Testis (tissue), 3 donors: Measurements from ENCODE around the gene MARCHF11. TPM values are rescaled to one million over a fixed set of nuclear protein-coding genes. Genes with fewer than 3 reads are reported as not detected.

Experiments used
- DNase-seq: peaks from one replicate; pipeline ENCODE4 v3.0.0-alpha.2; 2019
- H3K27ac ChIP-seq, 2 donors: fragments of 200-600 bp; sonication (generic); one replicate each; pipeline ENCODE4 v1.5.1; 2019
- H3K27me3 ChIP-seq: fragments of 200-600 bp; sonication (generic); one replicate; pipeline ENCODE4 v1.5.1; 2019
- H3K36me3 ChIP-seq: fragments of 200-600 bp; sonication (generic); one replicate; pipeline ENCODE4 v1.5.1; 2017; ENCODE audit warnings: low read depth; ENCODE audit errors: missing control alignments
- H3K4me1 ChIP-seq: fragments of 200-600 bp; sonication (generic); one replicate; pipeline ENCODE4 v1.5.1; 2019
- H3K4me3 ChIP-seq, 2 donors: fragments of 200-600 bp; sonication (generic); one replicate each; pipeline ENCODE4 v1.5.1; 2017 to 2019
- H3K9me3 ChIP-seq: fragments of 200-600 bp; sonication (generic); one replicate; pipeline ENCODE4 v1.5.1; 2017
- POLR2A ChIP-seq: fragments of 450-650 bp; IDR thresholded peaks from one replicate; pipeline ENCODE4 v1.6.1; 2017; ENCODE audit warnings: antibody characterized with exemption, mild to moderate bottlenecking, moderate library complexity
- WGBS, 2 donors: methylation state at CpG; one replicate each; pipeline ENCODE4 v1.1.5; 2018; 5-methylcytosine and 5-hydroxymethylcytosine counted together
- intact Hi-C: fragments of 100-400 bp; cut with DNase I; formaldehyde crosslinking; loops from one replicate; pipeline ENCODE4 v1.15.1; 2023; ENCODE audit warnings: low total_unique reads
- polyA plus RNA-seq: library from polyadenylated mRNA; stranded (reverse); fragments of 350-450 nt; fragmentation: Illumina TruSeq; extraction: RNeasy Lipid Tissue Mini Kit (QIAGEN cat#74804); gene quantifications from one replicate; pipeline ENCODE4 v1.2.3, GENCODE V29; 2014; ENCODE audit warnings: low read depth, low replicate concordance; ENCODE audit not compliant: insufficient read depth
- total RNA-seq, 2 donors: library from RNA; depleted of rRNA; stranded (reverse); fragments of >200 nt; gene quantifications; one replicate each; pipeline ENCODE4 v1.2.3, GENCODE V29; 2016
- TF ChIP-seq, protein P1 (sequence below), 3 experiments: fragments of 450-650 bp in 2 of 3; fragments of 200-600 bp in 1 of 3; sonication (generic) in 1 of 3; IDR thresholded peaks; one replicate each; pipeline ENCODE4 v1.5.1; 2016 to 2019; ENCODE audit warnings: antibody characterized with exemption in 3 of 3, mild to moderate bottlenecking in 2 of 3, moderate library complexity in 1 of 3

The MARCHF11 gene
- total and polyA plus RNA-seq, 3 donors from 2014 or later = 28.7 to 189 (median 40.7) TPM

GRCh38 chr5:16159636-16160035 lies 20.0 kb downstream of the MARCHF11 start:
- Histone ChIP-seq H3K27ac (no peak overlapping the region), H3K4me1 (no peaks in the 10 kb centered on the region), H3K9me3 (no peaks in the 10 kb centered on the region), H3K27me3 (no peaks in the 10 kb centered on the region), H3K36me3 (no peaks in the 10 kb centered on the region), H3K4me3 (no peak overlapping the region)
- 84 to 89% methylated on average over 2 of the region's 2 CpGs for WGBS, 2 donors
- intact Hi-C loops = no loop called here
- TF ChIP-seq, protein P1, sequence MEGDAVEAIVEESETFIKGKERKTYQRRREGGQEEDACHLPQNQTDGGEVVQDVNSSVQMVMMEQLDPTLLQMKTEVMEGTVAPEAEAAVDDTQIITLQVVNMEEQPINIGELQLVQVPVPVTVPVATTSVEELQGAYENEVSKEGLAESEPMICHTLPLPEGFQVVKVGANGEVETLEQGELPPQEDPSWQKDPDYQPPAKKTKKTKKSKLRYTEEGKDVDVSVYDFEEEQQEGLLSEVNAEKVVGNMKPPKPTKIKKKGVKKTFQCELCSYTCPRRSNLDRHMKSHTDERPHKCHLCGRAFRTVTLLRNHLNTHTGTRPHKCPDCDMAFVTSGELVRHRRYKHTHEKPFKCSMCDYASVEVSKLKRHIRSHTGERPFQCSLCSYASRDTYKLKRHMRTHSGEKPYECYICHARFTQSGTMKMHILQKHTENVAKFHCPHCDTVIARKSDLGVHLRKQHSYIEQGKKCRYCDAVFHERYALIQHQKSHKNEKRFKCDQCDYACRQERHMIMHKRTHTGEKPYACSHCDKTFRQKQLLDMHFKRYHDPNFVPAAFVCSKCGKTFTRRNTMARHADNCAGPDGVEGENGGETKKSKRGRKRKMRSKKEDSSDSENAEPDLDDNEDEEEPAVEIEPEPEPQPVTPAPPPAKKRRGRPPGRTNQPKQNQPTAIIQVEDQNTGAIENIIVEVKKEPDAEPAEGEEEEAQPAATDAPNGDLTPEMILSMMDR (IDR thresholded peaks at IDR 0.05) = no peak
- TF ChIP-seq POLR2A = no peak
- no peak for DNase-seq

GRCh38 chr5:16156152-16156551 lies 23.4 kb downstream of the MARCHF11 start:
- intact Hi-C loops = no loop called here
- TF ChIP-seq, protein P1 (IDR thresholded peaks at IDR 0.05) = no peak
- no peak for TF ChIP-seq POLR2A
- no peaks in the 10 kb centered on the region for H3K9me3 ChIP-seq

GRCh38 chr5:16152601-16153568 lies 26.7 kb downstream of the MARCHF11 start:
- no peaks in the 10 kb centered on the region for H3K9me3 ChIP-seq
- no peaks in the 10 kb centered on the region for H3K4me1 ChIP-seq
- H3K27ac ChIP-seq = no peak overlapping the region
- intact Hi-C loops = no loop called here
- H3K4me3 ChIP-seq = no peak overlapping the region
- TF ChIP-seq, protein P1 (IDR thresholded peaks at IDR 0.05) = no peak
- no peak for TF ChIP-seq POLR2A
- no peaks in the 10 kb centered on the region for H3K27me3 ChIP-seq
- no peaks in the 10 kb centered on the region for H3K36me3 ChIP-seq
- DNase-seq = no peak
- WGBS, 2 donors = 62 to 65% methylated on average over 3 of the region's 3 CpGs

More at GRCh38 chr5:16156152-16156551, 23.4 kb downstream of the MARCHF11 start:
- Histone ChIP-seq H3K27ac (no peak overlapping the region), H3K27me3 (no peaks in the 10 kb centered on the region), H3K4me3 (no peak overlapping the region), H3K36me3 (no peaks in the 10 kb centered on the region), H3K4me1 (no peaks in the 10 kb centered on the region)
- 89 to 91% methylated on average over 1 of the region's 1 CpG for WGBS, 2 donors
- DNase-seq = no peak

GRCh38 chr5:16149621-16150020 lies 30.0 kb downstream of the MARCHF11 start:
- DNase-seq = no peak
- WGBS, 2 donors = 91 to 94% methylated on average over 3 of the region's 3 CpGs
- H3K9me3 ChIP-seq = no peaks in the 10 kb centered on the region
- H3K4me1 ChIP-seq = no peaks in the 10 kb centered on the region
- no peak overlapping the region for H3K27ac ChIP-seq
- H3K36me3 ChIP-seq = no peaks in the 10 kb centered on the region
- no peaks in the 10 kb centered on the region for H3K27me3 ChIP-seq
- H3K4me3 ChIP-seq = no peak overlapping the region
- intact Hi-C loops = no loop called here
- no peak for TF ChIP-seq POLR2A
- TF ChIP-seq, protein P1 (IDR thresholded peaks at IDR 0.05) = no peak
